K562 (cell line): ENCODE results near the gene NR2F2.

Experiments used
- FUS ChIP-seq: fragments of 200-400 bp; formaldehyde crosslinking; optimal IDR thresholded peaks from 2 replicates; pipeline ENCODE3; 2017; ENCODE audit warnings: low read depth, low read length
- HEY1 ChIP-seq: fragments of 250-450 bp; sonication (Bioruptor Pico); IDR thresholded peaks from 2 replicates; pipeline ENCODE4 v1.5.0; 2020; ENCODE audit warnings: mild to moderate bottlenecking, moderate library complexity, borderline replicate concordance

DNA sequence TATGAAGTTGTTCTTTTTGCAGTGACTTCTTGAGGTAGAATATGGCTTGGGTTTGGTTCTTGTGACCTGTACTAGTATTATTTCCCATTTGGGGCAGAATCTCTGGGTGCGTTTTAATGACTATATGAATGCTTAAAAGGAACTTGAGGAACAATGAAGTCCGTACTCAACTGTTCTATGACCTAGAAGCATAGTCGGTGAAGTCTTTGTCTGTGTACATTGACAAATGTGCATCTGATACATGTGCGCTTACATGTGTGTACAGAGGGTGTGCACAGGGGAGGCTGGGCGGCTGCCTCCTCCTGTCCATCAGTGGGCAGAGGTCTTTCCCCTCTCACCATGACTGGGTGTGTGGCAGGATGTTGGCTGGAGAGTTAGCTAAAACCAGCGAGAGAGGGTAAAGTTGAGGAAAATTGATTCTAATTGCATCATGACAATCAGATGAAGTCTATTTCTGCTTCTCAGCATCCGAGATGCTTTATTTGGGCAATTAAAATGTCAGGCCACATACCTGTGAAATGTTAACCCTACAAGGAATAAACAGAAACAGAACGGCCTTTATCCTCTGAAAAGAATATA lies 1.0 kb upstream of the NR2F2 start:
- TF ChIP-seq HEY1 (CRISPR knock-in tag) = no peak
- TF ChIP-seq FUS = no peak
